ENCODE results near the gene SUPV3L1.
"Not testable (repeated sequence)": the region's sequence is repeated elsewhere in the genome, so short reads cannot be mapped to it uniquely, and the experiment has no call there.

Gene SUPV3L1

DNA sequence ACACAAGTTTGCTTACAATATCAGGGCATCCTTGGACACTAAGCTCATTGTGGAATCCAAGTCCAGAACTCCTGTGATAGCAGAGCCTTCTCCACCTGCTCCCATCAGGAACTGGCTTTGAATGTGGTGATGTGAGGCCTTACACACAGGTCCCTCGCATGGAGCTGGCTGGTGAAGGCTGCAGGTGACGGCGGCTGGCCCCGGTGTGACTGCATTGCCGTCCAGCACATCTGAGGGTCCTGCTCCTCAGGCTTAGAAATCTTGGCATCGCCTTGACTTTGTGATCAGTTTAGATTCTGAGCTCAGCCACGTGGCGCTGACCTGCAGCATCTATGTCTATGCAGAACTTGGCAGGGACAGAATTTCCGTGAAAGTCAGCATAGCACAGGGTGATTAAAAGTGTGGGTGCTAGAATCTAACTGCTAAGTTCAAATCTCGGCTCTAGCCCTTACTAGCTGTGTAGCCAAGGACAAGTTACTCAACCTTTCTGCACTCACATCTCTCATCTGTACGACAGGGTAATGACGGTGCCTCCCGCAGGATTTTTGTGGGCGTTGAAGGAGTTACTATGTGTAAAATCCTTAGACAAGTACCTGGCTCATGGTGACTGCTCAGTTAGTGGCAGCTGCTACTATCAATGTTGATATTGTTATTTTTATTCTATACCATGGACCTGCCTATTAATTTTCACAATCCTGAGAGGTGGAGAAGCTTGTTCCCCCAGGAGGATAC lies 66.7 kb downstream of the SUPV3L1 start:
- no peaks in the 10 kb centered on the region for H3K9me3 Mint-ChIP-seq
- no peaks in the 10 kb centered on the region for H3K36me3 Mint-ChIP-seq (ENCODE audit: low read depth)
- H3K27ac Mint-ChIP-seq = no peak overlapping the region
- no peak for DNase-seq (ENCODE audit: low spot score)
- no peak overlapping the region for H3K4me3 Mint-ChIP-seq
- H3K4me1 Mint-ChIP-seq (ENCODE audit: low read depth) = no peaks in the 10 kb centered on the region
- no peaks in the 10 kb centered on the region for H3K27me3 Mint-ChIP-seq (ENCODE audit: low read depth)

DNA sequence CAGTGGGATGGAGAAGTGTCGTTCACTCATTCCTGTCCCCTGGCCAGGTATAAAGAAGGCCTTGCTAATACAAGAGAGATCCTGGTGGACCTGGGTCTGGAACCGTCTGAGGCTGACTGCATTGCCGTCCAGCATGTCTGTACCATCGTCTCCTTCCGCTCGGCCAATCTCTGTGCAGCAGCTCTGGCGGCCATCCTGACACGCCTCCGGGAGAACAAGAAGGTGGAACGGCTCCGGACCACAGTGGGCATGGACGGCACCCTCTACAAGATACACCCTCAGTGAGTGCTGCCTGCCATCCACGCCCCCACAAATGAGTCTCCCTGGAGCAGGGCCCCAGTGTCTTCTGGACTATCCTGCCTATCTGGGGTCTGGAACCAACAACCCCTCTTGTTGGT lies 67.3 kb downstream of the SUPV3L1 start:
- Mint-ChIP-seq H3K27ac (no peak overlapping the region), H3K4me3 (no peak overlapping the region), H3K36me3 (ENCODE audit: low read depth) (peaks cover 1% of the 10 kb centered on the region), H3K27me3 (ENCODE audit: low read depth) (no peaks in the 10 kb centered on the region), H3K4me1 (ENCODE audit: low read depth) (no peaks in the 10 kb centered on the region), H3K9me3 (no peaks in the 10 kb centered on the region)
- DNase-seq (ENCODE audit: low spot score) = no peak

DNA sequence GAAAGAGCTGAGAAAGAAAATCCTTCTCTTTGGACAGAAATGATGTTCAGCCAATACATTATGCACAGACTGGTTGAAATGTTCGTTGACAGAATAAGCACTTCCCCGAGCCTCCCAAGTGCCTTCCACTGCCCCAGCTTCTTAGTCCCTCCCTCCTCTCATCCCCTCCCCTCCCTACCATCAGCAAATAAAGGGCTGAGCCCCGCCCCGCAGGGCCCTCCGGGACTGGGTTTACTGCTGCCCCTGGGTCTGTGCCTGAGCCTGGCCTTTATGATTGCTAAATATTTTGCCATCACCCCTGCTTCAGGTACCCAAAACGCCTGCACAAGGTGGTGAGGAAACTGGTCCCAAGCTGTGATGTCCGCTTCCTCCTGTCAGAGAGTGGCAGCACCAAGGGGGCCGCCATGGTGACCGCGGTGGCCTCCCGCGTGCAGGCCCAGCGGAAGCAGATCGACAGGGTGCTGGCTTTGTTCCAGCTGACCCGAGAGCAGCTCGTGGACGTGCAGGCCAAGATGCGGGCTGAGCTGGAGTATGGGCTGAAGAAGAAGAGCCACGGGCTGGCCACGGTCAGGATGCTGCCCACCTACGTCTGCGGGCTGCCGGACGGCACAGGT lies 68.2 kb downstream of the SUPV3L1 start:
- no peak for DNase-seq (ENCODE audit: low spot score)
- Mint-ChIP-seq H3K27me3 (ENCODE audit: low read depth) (no peaks in the 10 kb centered on the region), H3K36me3 (ENCODE audit: low read depth) (peaks cover 1% of the 10 kb centered on the region), H3K9me3 (no peaks in the 10 kb centered on the region), H3K27ac (no peak overlapping the region), H3K4me3 (no peak overlapping the region), H3K4me1 (ENCODE audit: low read depth) (no peaks in the 10 kb centered on the region)

GRCh38 chr10:69250041-69250440 lies 70.0 kb downstream of the SUPV3L1 start:
- H3K4me1 Mint-ChIP-seq (ENCODE audit: low read depth) = no peaks in the 10 kb centered on the region
- H3K36me3 Mint-ChIP-seq (ENCODE audit: low read depth) = peaks cover 1% of the 10 kb centered on the region
- no peak overlapping the region for H3K27ac Mint-ChIP-seq
- no peaks in the 10 kb centered on the region for H3K9me3 Mint-ChIP-seq
- H3K27me3 Mint-ChIP-seq (ENCODE audit: low read depth) = no peaks in the 10 kb centered on the region
- no peak for DNase-seq (ENCODE audit: low spot score)
- H3K4me3 Mint-ChIP-seq = no peak overlapping the region

- H3K36me3 Mint-ChIP-seq (ENCODE audit: low read depth); DNase-seq (ENCODE audit: low spot score); H3K27ac Mint-ChIP-seq; H3K4me3 Mint-ChIP-seq; H3K27me3 Mint-ChIP-seq (ENCODE audit: low read depth); H3K9me3 Mint-ChIP-seq; H3K4me1 Mint-ChIP-seq (ENCODE audit: low read depth): not testable (repeated sequence)
Measured at GRCh38 chr10:69251417-69251816, 71.4 kb downstream of the SUPV3L1 start.

DNA sequence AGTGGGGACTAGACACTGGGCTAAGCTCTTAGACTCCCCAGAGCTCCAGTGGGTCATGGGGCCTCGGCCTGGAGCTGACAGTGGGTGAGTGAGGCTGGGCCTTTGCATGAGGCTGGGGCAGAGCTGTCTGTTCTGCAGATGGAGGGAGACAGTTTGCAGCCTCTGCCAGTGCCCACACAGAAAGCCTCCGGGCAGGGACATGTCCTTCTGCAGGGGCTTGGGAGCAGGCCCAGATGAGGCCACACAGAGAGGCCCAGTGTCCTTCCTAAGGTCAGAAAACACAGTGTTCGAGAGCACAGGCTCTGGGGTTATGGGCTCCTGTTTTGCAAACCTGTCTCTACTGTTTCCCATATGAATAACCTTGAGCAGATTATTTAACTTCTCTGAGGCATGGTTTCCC lies 73.1 kb downstream of the SUPV3L1 start:
- H3K4me3 Mint-ChIP-seq = no peak overlapping the region
- DNase-seq (ENCODE audit: low spot score) = no peak

GRCh38 chr10:69254877-69255276 lies 74.8 kb downstream of the SUPV3L1 start:
- H3K4me1 Mint-ChIP-seq (ENCODE audit: low read depth) = no peaks in the 10 kb centered on the region
- H3K27me3 Mint-ChIP-seq (ENCODE audit: low read depth) = no peaks in the 10 kb centered on the region
- H3K4me3 Mint-ChIP-seq = no peak overlapping the region
- H3K27ac Mint-ChIP-seq = no peak overlapping the region
- peaks cover 1% of the 10 kb centered on the region for H3K36me3 Mint-ChIP-seq (ENCODE audit: low read depth)
- DNase-seq (ENCODE audit: low spot score) = no peak
- H3K9me3 Mint-ChIP-seq = no peaks in the 10 kb centered on the region

More for the DNA sequence above, 73.1 kb downstream of the SUPV3L1 start:
- no peaks in the 10 kb centered on the region for H3K4me1 Mint-ChIP-seq (ENCODE audit: low read depth)
- H3K9me3 Mint-ChIP-seq = no peaks in the 10 kb centered on the region
- H3K27ac Mint-ChIP-seq = no peak overlapping the region
- H3K36me3 Mint-ChIP-seq (ENCODE audit: low read depth) = peaks cover 1% of the 10 kb centered on the region
- H3K27me3 Mint-ChIP-seq (ENCODE audit: low read depth) = no peaks in the 10 kb centered on the region
